Gastrocnemius medialis (tissue), 4 donors: ENCODE data around the gene LIPT2.

Experiments used
- POLR2A ChIP-seq, 2 donors: fragments of 450-650 bp; IDR thresholded peaks; one replicate each; pipeline ENCODE4 v1.6.1; 2017; ENCODE audit warnings: antibody characterized with exemption in 2 of 2, mild to moderate bottlenecking in 2 of 2, moderate library complexity in 2 of 2
- TF ChIP-seq, protein P1 (sequence below), 5 experiments: fragments of 450-650 bp in 3 of 5; fragments of 200-600 bp in 2 of 5; sonication (generic) in 2 of 5; IDR thresholded peaks in 4 of 5; conservative IDR thresholded peaks in 1 of 5; 1 replicate in 4 of 5; 2 replicates in 1 of 5; pipeline ENCODE4 v1.5.1; 2016 to 2019; ENCODE audit warnings: antibody characterized with exemption in 5 of 5, mild to moderate bottlenecking in 3 of 5, moderate library complexity in 3 of 5

DNA sequence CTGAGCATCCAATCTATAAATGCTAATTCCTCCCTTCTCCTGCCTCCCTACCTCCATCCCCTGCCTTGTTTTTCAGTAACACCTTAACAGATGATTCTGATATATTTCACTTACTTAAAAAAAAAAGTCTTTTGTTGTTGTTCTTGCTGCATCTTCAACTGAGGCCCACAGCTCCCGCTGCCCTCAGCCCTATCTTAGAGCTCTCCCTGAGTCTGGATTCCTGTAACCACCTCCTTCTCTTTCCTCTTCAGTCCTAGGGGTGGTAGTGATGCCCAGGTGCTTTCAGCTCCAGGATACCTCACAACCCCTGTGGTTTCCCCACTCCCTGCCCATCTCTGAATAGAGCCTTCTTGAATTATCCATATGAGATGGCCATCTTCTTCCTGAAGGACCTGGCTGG, 22.5 kb downstream of the LIPT2 start:
- TF ChIP-seq, protein P1, sequence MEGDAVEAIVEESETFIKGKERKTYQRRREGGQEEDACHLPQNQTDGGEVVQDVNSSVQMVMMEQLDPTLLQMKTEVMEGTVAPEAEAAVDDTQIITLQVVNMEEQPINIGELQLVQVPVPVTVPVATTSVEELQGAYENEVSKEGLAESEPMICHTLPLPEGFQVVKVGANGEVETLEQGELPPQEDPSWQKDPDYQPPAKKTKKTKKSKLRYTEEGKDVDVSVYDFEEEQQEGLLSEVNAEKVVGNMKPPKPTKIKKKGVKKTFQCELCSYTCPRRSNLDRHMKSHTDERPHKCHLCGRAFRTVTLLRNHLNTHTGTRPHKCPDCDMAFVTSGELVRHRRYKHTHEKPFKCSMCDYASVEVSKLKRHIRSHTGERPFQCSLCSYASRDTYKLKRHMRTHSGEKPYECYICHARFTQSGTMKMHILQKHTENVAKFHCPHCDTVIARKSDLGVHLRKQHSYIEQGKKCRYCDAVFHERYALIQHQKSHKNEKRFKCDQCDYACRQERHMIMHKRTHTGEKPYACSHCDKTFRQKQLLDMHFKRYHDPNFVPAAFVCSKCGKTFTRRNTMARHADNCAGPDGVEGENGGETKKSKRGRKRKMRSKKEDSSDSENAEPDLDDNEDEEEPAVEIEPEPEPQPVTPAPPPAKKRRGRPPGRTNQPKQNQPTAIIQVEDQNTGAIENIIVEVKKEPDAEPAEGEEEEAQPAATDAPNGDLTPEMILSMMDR (IDR thresholded peaks at IDR 0.05 in 4 of 5, conservative IDR thresholded peaks at IDR 0.05 in 1 of 5) = no peak
- TF ChIP-seq POLR2A (IDR thresholded peaks at IDR 0.05) = no peak
